GM12878 (cell line): ENCODE measurements around the gene CD72. TPM values are rescaled to one million over a fixed set of nuclear protein-coding genes. Genes with fewer than 3 reads are reported as not detected.

Source experiments
- ATAC-seq: fragments of 200-7000 bp; cut with Tn5 transposase; 3 replicates; pipeline ENCODE4 v1.9.1; 2020; ENCODE audit warnings: mild to moderate bottlenecking, moderate library complexity
- BruUV-seq: library from RNA; stranded (reverse); fragments of 400-500 nt; replicated peaks from 2 replicates; lab custom pipeline; 2021; lab: Mats Ljungman, UMichigan
- CTCF ChIA-PET: fragments of 300-600 bp; sonication (Branson Sonifier 250); formaldehyde crosslinking; extraction: SDS; loops from one replicate; lab custom pipeline; 2021; ENCODE audit warnings: inconsistent platforms; lab: Yijun Ruan, JAX
- POLR2A ChIA-PET: fragments of 350-600 bp; formaldehyde crosslinking; extraction: SDS; loops from one replicate; lab custom pipeline; 2021; ENCODE audit warnings: inconsistent platforms; lab: Charles Lee
- RAD21 ChIA-PET: fragments of 300-600 bp; sonication (Branson Sonifier 250); formaldehyde crosslinking; loops from one replicate; lab custom pipeline; 2023; ENCODE audit warnings: antibody characterized with exemption; ENCODE audit not compliant: unreplicated experiment; lab: Charles Lee
- SMC1A ChIA-PET: fragments of 300-600 bp; sonication (Branson Sonifier 250); formaldehyde crosslinking; loops from one replicate; lab custom pipeline; 2023; ENCODE audit not compliant: unreplicated experiment, uncharacterized antibody; lab: Charles Lee
- DNase-seq: peaks from one replicate; pipeline ENCODE4 v3.0.0-alpha.2; 2011; ENCODE audit warnings: low read depth, low spot score
- FAIRE-seq: peaks from 3 replicates; lab custom pipeline; 2011; peaks lifted over from hg19 to GRCh38; lab: Jason Lieb, UNC
- H2AFZ ChIP-seq: 2 replicates; pipeline ENCODE4 v1.6.0; 2011; ENCODE audit warnings: low read depth, low read length, control low read depth; ENCODE audit not compliant: control insufficient read depth
- H3K27ac ChIP-seq: 2 replicates; pipeline ENCODE4 v1.5.1; 2011; ENCODE audit warnings: control low read depth; ENCODE audit not compliant: control insufficient read depth, insufficient read depth
- H3K27me3 ChIP-seq, 2 experiments: replicated peaks in 1 of 2; 2 replicates each; pipeline versions ENCODE4 v1.6.0 to v1.6.1; 2011; ENCODE audit warnings: low read length in 1 of 2; ENCODE audit not compliant: control insufficient read depth in 2 of 2, insufficient read depth in 2 of 2
- H3K36me3 ChIP-seq, 2 experiments: 2 replicates each; pipeline ENCODE4 v1.5.1; 2011; ENCODE audit warnings: low read length in 1 of 2; ENCODE audit not compliant: control insufficient read depth in 2 of 2, insufficient read depth in 2 of 2
- H3K4me1 ChIP-seq: 2 replicates; pipeline ENCODE4 v1.6.1; 2011; ENCODE audit warnings: mild to moderate bottlenecking, low read length, moderate library complexity, mixed read lengths; ENCODE audit not compliant: control insufficient read depth, insufficient read depth
- H3K4me2 ChIP-seq: 2 replicates; pipeline ENCODE4 v1.6.0; 2011; ENCODE audit warnings: control low read depth; ENCODE audit not compliant: control insufficient read depth, insufficient read depth
- H3K4me3 ChIP-seq: fragments of 200-600 bp; sonication (generic); 2 replicates; pipeline ENCODE4 v1.5.1; 2016
- H3K79me2 ChIP-seq: 2 replicates; pipeline ENCODE4 v1.6.0; 2011; ENCODE audit warnings: low read length; ENCODE audit not compliant: control insufficient read depth, insufficient read depth
- H3K9ac ChIP-seq: 2 replicates; pipeline ENCODE4 v1.8.0; 2011; ENCODE audit warnings: low read length, control low read depth, mixed read lengths; ENCODE audit not compliant: control insufficient read depth, insufficient read depth
- H3K9me3 ChIP-seq: replicated peaks from 3 replicates; pipeline ENCODE4 v1.5.1; 2011; ENCODE audit warnings: mild to moderate bottlenecking, low read length; ENCODE audit not compliant: control insufficient read depth, insufficient read depth
- H4K20me1 ChIP-seq: 2 replicates; pipeline ENCODE4 v1.6.0; 2011; ENCODE audit not compliant: control insufficient read depth, insufficient read depth
- BCL3 ChIP-seq: IDR thresholded peaks from 2 replicates; pipeline ENCODE4 v1.6.1; 2011; ENCODE audit warnings: borderline replicate concordance, low read depth, mild to moderate bottlenecking, moderate library complexity, low read length; ENCODE audit not compliant: insufficient read depth, poor library complexity, severe bottlenecking
- BMI1 ChIP-seq: fragments of 450-650 bp; IDR thresholded peaks from 2 replicates; pipeline ENCODE4 v1.6.1; 2016; ENCODE audit warnings: mild to moderate bottlenecking, moderate library complexity, borderline replicate concordance
- CBX3 ChIP-seq: fragments of 200-600 bp; sonication (generic); IDR thresholded peaks from 2 replicates; pipeline ENCODE4 v1.6.1; 2016; ENCODE audit warnings: low read depth, borderline replicate concordance
- CHD2 ChIP-seq: IDR thresholded peaks from 2 replicates; pipeline ENCODE4 v1.6.1; 2011; ENCODE audit warnings: low read depth, low read length, improper control_type of control experiment, borderline replicate concordance
- KAT2A ChIP-seq: conservative IDR thresholded peaks from 2 replicates; pipeline ENCODE4 v1.6.1; 2011; ENCODE audit warnings: low read depth, low read length; ENCODE audit not compliant: control insufficient read depth
- MLLT1 ChIP-seq: fragments of 450-650 bp; IDR thresholded peaks from 2 replicates; pipeline ENCODE4 v1.6.1; 2016; ENCODE audit warnings: mild to moderate bottlenecking
- MTA3 ChIP-seq: IDR thresholded peaks from 2 replicates; pipeline ENCODE4 v1.6.1; 2012; ENCODE audit warnings: low read length, inconsistent platforms, borderline replicate concordance
- NFYA ChIP-seq: IDR thresholded peaks from 2 replicates; pipeline ENCODE4 v1.6.1; 2011; ENCODE audit warnings: low read depth, mild to moderate bottlenecking, low read length, improper control_type of control experiment, borderline replicate concordance
- PAX8 ChIP-seq: fragments of 450-650 bp; IDR thresholded peaks from 2 replicates; pipeline ENCODE4 v1.6.1; 2017; ENCODE audit warnings: mild to moderate bottlenecking, moderate library complexity
- PBX3 ChIP-seq: IDR thresholded peaks from 2 replicates; pipeline ENCODE4 v1.6.1; 2011; ENCODE audit warnings: mild to moderate bottlenecking, low read depth, low read length, moderate library complexity; ENCODE audit not compliant: insufficient replicate concordance
- RUNX3 ChIP-seq: IDR thresholded peaks from 2 replicates; pipeline ENCODE4 v1.6.1; 2012; ENCODE audit warnings: low read length, inconsistent platforms
- SMC3 ChIP-seq: IDR thresholded peaks from 2 replicates; pipeline ENCODE4 v1.6.1; 2011; ENCODE audit warnings: low read length, improper control_type of control experiment, borderline replicate concordance
- SP1 ChIP-seq: IDR thresholded peaks from one replicate; pipeline ENCODE4 v1.6.1; 2011; ENCODE audit warnings: low read depth, low read length
- SREBF2 ChIP-seq: IDR thresholded peaks from 2 replicates; pipeline ENCODE4 v1.6.1; 2012; ENCODE audit warnings: mild to moderate bottlenecking, low read length
- SUPT20H ChIP-seq: IDR thresholded peaks from 2 replicates; pipeline ENCODE4 v1.6.1; 2011; ENCODE audit warnings: low read depth, mild to moderate bottlenecking, low read length, moderate library complexity, borderline replicate concordance; ENCODE audit not compliant: control insufficient read depth
- ZSCAN29 ChIP-seq: fragments of 450-650 bp; IDR thresholded peaks from 2 replicates; pipeline ENCODE4 v1.6.1; 2017; ENCODE audit warnings: mild to moderate bottlenecking, moderate library complexity
- WGBS: methylation state at CpG from one replicate; pipeline ENCODE4 v1.1.6; 2016; ENCODE audit warnings: low lambda C conversion rate; ENCODE audit not compliant: insufficient replicate concordance, insufficient coverage; ENCODE audit errors: missing lambda C conversion rate; 5-methylcytosine and 5-hydroxymethylcytosine counted together
- in situ Hi-C: fragments of 300-500 bp; cut with MboI; formaldehyde crosslinking; loops from 9 replicates; pipeline ENCODE4 v1.14.3; 2018; ENCODE audit warnings: mixed read lengths
- intact Hi-C: fragments of 100-400 bp; cut with micrococcal nuclease; formaldehyde crosslinking; loops from one replicate; pipeline ENCODE4 v1.14.2; 2022; ENCODE audit not compliant: unreplicated experiment
- polyA plus RNA-seq, 11 experiments: library from polyadenylated mRNA; depleted of rRNA in 4 of 11; unstranded in 6 of 11; stranded (reverse) in 5 of 11; fragments of >200 nt; fragmentation: Nextera tagmentation in 4 of 11; fragmentation: Illumina TruSeq in 1 of 11; extraction: Ambion mirVana in 4 of 11; extraction: Trizol in 1 of 11; gene quantifications; 1 replicate in 1 of 11; 2 replicates in 10 of 11; pipeline versions ENCODE4 v1.2.1 to v1.2.3, GENCODE V29; 2011 to 2016; ENCODE audit warnings: inconsistent platforms in 2 of 11, missing spikeins in 2 of 11, low read depth in 1 of 11
- total RNA-seq, 4 experiments: library from RNA; depleted of rRNA in 3 of 4; stranded (reverse); fragments of >200 nt in 3 of 4; fragmentation: Illumina TruSeq in 1 of 4; extraction: Trizol in 1 of 4; gene quantifications; 2 replicates each; pipeline versions ENCODE4 v1.2.1 to v1.2.3, GENCODE V29; 2013 to 2021
- TF ChIP-seq, protein P1 (sequence below): fragments of 450-650 bp; IDR thresholded peaks from 2 replicates; pipeline ENCODE4 v1.6.1; 2017; ENCODE audit warnings: mild to moderate bottlenecking, moderate library complexity

Gene CD72
- total and polyA plus RNA-seq, 10 of the 15 experiments (the other 5 are each of a cell fraction or from before 2014, with no cell fraction given) = 2.1 to 14.2 (median 4.4) TPM

- Histone ChIP-seq H3K4me3 (no peak overlapping the region), H3K9ac (no peak overlapping the region), H3K27ac (no peak overlapping the region), H3K9me3 (peaks cover 6% of the 10 kb centered on the region; the same call in 2 of the 3 replicates), H3K4me1 (peaks cover 14% of the 10 kb centered on the region), H3K4me2 (no peak overlapping the region), H3K27me3 (no peaks in the 10 kb centered on the region), H2AFZ (no peak overlapping the region), H3K36me3 (no peaks in the 10 kb centered on the region), H3K79me2 (no peaks in the 10 kb centered on the region), H4K20me1 (no peaks in the 10 kb centered on the region)
- ChIA-PET RAD21 (no interaction called here), POLR2A (no interaction called here), CTCF (no interaction called here), SMC1A (no interaction called here)
- intact Hi-C loops = no loop called here
- DNase-seq = no peak
- BruUV-seq = no TSS peak
- in situ Hi-C loops = no loop called here
- WGBS = 64% methylated on average over 2 of the region's 2 CpGs
- no peak for FAIRE-seq
- ATAC-seq = no peak
- no peak for TF ChIP-seq PAX8
- TF ChIP-seq, protein P1, sequence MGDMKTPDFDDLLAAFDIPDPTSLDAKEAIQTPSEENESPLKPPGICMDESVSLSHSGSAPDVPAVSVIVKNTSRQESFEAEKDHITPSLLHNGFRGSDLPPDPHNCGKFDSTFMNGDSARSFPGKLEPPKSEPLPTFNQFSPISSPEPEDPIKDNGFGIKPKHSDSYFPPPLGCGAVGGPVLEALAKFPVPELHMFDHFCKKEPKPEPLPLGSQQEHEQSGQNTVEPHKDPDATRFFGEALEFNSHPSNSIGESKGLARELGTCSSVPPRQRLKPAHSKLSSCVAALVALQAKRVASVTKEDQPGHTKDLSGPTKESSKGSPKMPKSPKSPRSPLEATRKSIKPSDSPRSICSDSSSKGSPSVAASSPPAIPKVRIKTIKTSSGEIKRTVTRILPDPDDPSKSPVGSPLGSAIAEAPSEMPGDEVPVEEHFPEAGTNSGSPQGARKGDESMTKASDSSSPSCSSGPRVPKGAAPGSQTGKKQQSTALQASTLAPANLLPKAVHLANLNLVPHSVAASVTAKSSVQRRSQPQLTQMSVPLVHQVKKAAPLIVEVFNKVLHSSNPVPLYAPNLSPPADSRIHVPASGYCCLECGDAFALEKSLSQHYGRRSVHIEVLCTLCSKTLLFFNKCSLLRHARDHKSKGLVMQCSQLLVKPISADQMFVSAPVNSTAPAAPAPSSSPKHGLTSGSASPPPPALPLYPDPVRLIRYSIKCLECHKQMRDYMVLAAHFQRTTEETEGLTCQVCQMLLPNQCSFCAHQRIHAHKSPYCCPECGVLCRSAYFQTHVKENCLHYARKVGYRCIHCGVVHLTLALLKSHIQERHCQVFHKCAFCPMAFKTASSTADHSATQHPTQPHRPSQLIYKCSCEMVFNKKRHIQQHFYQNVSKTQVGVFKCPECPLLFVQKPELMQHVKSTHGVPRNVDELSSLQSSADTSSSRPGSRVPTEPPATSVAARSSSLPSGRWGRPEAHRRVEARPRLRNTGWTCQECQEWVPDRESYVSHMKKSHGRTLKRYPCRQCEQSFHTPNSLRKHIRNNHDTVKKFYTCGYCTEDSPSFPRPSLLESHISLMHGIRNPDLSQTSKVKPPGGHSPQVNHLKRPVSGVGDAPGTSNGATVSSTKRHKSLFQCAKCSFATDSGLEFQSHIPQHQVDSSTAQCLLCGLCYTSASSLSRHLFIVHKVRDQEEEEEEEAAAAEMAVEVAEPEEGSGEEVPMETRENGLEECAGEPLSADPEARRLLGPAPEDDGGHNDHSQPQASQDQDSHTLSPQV = no peak
- TF ChIP-seq BCL3 = no peak
- no peak for TF ChIP-seq SP1
- no peak for TF ChIP-seq SMC3
- no peak for TF ChIP-seq NFYA
- TF ChIP-seq SREBF2 = no peak
- no peak for TF ChIP-seq KAT2A
- TF ChIP-seq ZSCAN29 = no peak
- no peak for TF ChIP-seq MLLT1
- no peak for TF ChIP-seq CHD2
- no peak for TF ChIP-seq PBX3
- no peak for TF ChIP-seq CBX3
- no peak for TF ChIP-seq SUPT20H
- no peak for TF ChIP-seq MTA3
- TF ChIP-seq BMI1 = no peak
- no peak for TF ChIP-seq RUNX3
Measured at GRCh38 chr9:35574578-35575122, 43.6 kb downstream of the CD72 start.
